ENCODE results near the gene H1-8.
"Not testable (repeated sequence)": the region's sequence is repeated elsewhere in the genome, so short reads cannot be mapped to it uniquely, and the experiment has no call there.

DNA sequence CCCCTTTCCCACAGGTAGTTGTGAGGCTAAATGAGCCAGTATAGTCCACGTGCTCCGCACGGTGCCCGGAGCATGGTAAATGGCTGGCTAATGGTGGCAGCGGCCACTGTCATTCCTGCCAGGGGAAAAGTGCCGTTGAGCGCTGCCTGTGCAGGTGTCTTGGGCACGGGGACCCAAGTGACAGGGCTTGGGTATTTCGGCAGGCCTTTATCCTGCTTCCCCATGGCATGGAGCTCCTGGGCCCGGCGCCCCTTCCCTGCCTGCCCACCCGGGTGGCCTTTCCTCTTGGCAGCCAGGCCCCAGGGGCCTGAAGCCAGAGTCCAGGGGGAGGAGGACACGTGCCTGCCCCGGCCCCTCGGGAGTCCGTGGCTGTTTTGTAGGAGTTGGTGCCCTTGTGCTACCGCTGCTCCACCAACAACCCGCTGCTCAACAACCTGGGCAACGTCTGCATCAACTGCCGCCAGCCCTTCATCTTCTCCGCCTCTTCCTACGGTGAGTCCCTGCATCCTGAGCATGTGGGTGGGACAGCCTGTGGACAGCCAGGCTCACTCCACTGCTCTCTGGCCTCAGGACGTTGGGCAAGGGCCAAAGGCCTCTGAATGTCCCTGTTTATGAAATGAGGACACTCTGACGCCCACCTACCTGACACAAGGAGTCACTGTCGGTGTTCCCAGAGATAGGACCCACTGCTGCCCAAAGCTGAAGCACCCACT, 27.7 kb upstream of the H1-8 start:
- not testable (repeated sequence) for TF ChIP-seq CBX3 (IDR thresholded peaks at IDR 0.05; ENCODE audit: low read depth); POLR2A (IDR thresholded peaks at IDR 0.05; ENCODE audit: borderline replicate concordance, extremely low read depth, insufficient read depth, insufficient read length); EZH2 (IDR thresholded peaks at IDR 0.05); EZH2phosphoT487 (IDR thresholded peaks at IDR 0.05; ENCODE audit: borderline replicate concordance); TCF7L2 (IDR thresholded peaks at IDR 0.05; ENCODE audit: borderline replicate concordance, extremely low read depth, insufficient read depth, insufficient read length); POLR2AphosphoS5 (IDR thresholded peaks at IDR 0.05; ENCODE audit: low read depth, low read length); JUND (IDR thresholded peaks at IDR 0.05)
- TF ChIP-seq, protein P1, sequence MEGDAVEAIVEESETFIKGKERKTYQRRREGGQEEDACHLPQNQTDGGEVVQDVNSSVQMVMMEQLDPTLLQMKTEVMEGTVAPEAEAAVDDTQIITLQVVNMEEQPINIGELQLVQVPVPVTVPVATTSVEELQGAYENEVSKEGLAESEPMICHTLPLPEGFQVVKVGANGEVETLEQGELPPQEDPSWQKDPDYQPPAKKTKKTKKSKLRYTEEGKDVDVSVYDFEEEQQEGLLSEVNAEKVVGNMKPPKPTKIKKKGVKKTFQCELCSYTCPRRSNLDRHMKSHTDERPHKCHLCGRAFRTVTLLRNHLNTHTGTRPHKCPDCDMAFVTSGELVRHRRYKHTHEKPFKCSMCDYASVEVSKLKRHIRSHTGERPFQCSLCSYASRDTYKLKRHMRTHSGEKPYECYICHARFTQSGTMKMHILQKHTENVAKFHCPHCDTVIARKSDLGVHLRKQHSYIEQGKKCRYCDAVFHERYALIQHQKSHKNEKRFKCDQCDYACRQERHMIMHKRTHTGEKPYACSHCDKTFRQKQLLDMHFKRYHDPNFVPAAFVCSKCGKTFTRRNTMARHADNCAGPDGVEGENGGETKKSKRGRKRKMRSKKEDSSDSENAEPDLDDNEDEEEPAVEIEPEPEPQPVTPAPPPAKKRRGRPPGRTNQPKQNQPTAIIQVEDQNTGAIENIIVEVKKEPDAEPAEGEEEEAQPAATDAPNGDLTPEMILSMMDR (IDR thresholded peaks at IDR 0.05 in 2 of 3, conservative IDR thresholded peaks at IDR 0.05 in 1 of 3; ENCODE audit: borderline replicate concordance in 1 of 3, insufficient read depth in 1 of 3, low read depth in 2 of 3, low read length in 2 of 3): not testable (repeated sequence)
- TF ChIP-seq, protein P2, sequence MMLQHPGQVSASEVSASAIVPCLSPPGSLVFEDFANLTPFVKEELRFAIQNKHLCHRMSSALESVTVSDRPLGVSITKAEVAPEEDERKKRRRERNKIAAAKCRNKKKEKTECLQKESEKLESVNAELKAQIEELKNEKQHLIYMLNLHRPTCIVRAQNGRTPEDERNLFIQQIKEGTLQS (IDR thresholded peaks at IDR 0.05): not testable (repeated sequence)
- TF ChIP-seq, protein P3, sequence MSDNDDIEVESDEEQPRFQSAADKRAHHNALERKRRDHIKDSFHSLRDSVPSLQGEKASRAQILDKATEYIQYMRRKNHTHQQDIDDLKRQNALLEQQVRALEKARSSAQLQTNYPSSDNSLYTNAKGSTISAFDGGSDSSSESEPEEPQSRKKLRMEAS (IDR thresholded peaks at IDR 0.05): not testable (repeated sequence)
